HepG2 (cell line): ENCODE measurements around the gene ZBED3. TPM values are rescaled to one million over a fixed set of nuclear protein-coding genes. Genes with fewer than 3 reads are reported as not detected.

ENCODE experiments used
- ARNTL ChIP-seq: sonication (generic); formaldehyde crosslinking; IDR thresholded peaks from 2 replicates; pipeline ENCODE4 v1.4.0; 2020; ENCODE audit warnings: mild to moderate bottlenecking, missing genetic modification reagents
- CAMTA2 ChIP-seq: sonication (generic); formaldehyde crosslinking; IDR thresholded peaks from 2 replicates; pipeline ENCODE4 v1.4.0; 2020; ENCODE audit warnings: mild to moderate bottlenecking, missing genetic modification reagents, borderline replicate concordance
- CHD4 ChIP-seq: fragments of 200-600 bp; sonication (generic); IDR thresholded peaks from 2 replicates; pipeline ENCODE4 v1.7.0; 2017; ENCODE audit warnings: mild to moderate bottlenecking, low read length, borderline replicate concordance
- KDM4B ChIP-seq: sonication (generic); formaldehyde crosslinking; IDR thresholded peaks from 2 replicates; pipeline ENCODE4 v1.4.0; 2020; ENCODE audit warnings: missing genetic modification reagents
- MIER2 ChIP-seq: IDR thresholded peaks from 2 replicates; pipeline ENCODE4 v1.6.1; 2016; ENCODE audit warnings: missing biosample characterization, missing genetic modification reagents
- NKX3-1 ChIP-seq: sonication (generic); formaldehyde crosslinking; IDR thresholded peaks from 2 replicates; pipeline ENCODE4 v1.5.0; 2020; ENCODE audit warnings: missing genetic modification reagents
- PAX8 ChIP-seq: sonication (generic); formaldehyde crosslinking; IDR thresholded peaks from 2 replicates; pipeline ENCODE4 v1.8.0; 2022; ENCODE audit warnings: mild to moderate bottlenecking, missing genetic modification reagents, borderline replicate concordance
- PHF20 ChIP-seq: sonication (generic); formaldehyde crosslinking; IDR thresholded peaks from 2 replicates; pipeline ENCODE4 v1.5.0; 2020; ENCODE audit warnings: mild to moderate bottlenecking, missing genetic modification reagents
- POLR2AphosphoS2 ChIP-seq: IDR thresholded peaks from 2 replicates; pipeline ENCODE4 v1.6.1; 2011; ENCODE audit warnings: low read depth, low read length, improper control_type of control experiment
- RAD51 ChIP-seq: fragments of 450-650 bp; IDR thresholded peaks from 2 replicates; pipeline ENCODE4 v1.6.1; 2016; ENCODE audit warnings: borderline replicate concordance
- RELA ChIP-seq: sonication (generic); formaldehyde crosslinking; IDR thresholded peaks from 2 replicates; pipeline ENCODE4 v1.4.0; 2020; ENCODE audit warnings: missing genetic modification reagents
- REPIN1 ChIP-seq: sonication (generic); formaldehyde crosslinking; IDR thresholded peaks from 2 replicates; pipeline ENCODE4 v1.8.0; 2022; ENCODE audit warnings: missing genetic modification reagents, low read depth, mild to moderate bottlenecking, borderline replicate concordance
- SAP130 ChIP-seq: IDR thresholded peaks from 2 replicates; pipeline ENCODE4 v1.6.1; 2016; ENCODE audit warnings: low read depth
- SNAI1 ChIP-seq: sonication (generic); formaldehyde crosslinking; IDR thresholded peaks from 2 replicates; pipeline ENCODE4 v1.5.0; 2020; ENCODE audit warnings: mild to moderate bottlenecking, missing genetic modification reagents, borderline replicate concordance
- SYNCRIP ChIP-seq: fragments of 200-400 bp; formaldehyde crosslinking; IDR thresholded peaks from 2 replicates; pipeline ENCODE4 v1.6.1; 2018; ENCODE audit warnings: mild to moderate bottlenecking, low read depth, low read length; ENCODE audit not compliant: insufficient read depth
- THAP11 ChIP-seq: IDR thresholded peaks from 2 replicates; pipeline ENCODE4 v1.6.1; 2016; ENCODE audit warnings: missing biosample characterization, missing genetic modification reagents
- ZBTB42 ChIP-seq: sonication (generic); formaldehyde crosslinking; IDR thresholded peaks from 2 replicates; pipeline ENCODE4 v1.5.0; 2020; ENCODE audit warnings: mild to moderate bottlenecking, missing genetic modification reagents
- ZNF121 ChIP-seq: sonication (generic); formaldehyde crosslinking; IDR thresholded peaks from 2 replicates; pipeline ENCODE4 v1.5.0; 2020; ENCODE audit warnings: mild to moderate bottlenecking, missing genetic modification reagents
- ZNF354B ChIP-seq: sonication (generic); formaldehyde crosslinking; IDR thresholded peaks from 2 replicates; pipeline ENCODE4 v1.8.0; 2022; ENCODE audit warnings: mild to moderate bottlenecking, missing genetic modification reagents
- ZNF510 ChIP-seq: sonication (generic); formaldehyde crosslinking; IDR thresholded peaks from 2 replicates; pipeline ENCODE4 v1.4.0; 2020; ENCODE audit warnings: low read depth, mild to moderate bottlenecking, missing genetic modification reagents
- ZNF558 ChIP-seq: sonication (generic); formaldehyde crosslinking; IDR thresholded peaks from 2 replicates; pipeline ENCODE4 v1.9.0; 2022; ENCODE audit warnings: mild to moderate bottlenecking, missing genetic modification reagents, borderline replicate concordance
- ZNF589 ChIP-seq: sonication (generic); formaldehyde crosslinking; conservative IDR thresholded peaks from 2 replicates; pipeline ENCODE4 v1.8.0; 2022; ENCODE audit warnings: mild to moderate bottlenecking, moderate library complexity, missing genetic modification reagents
- ZNF83 ChIP-seq: sonication (generic); formaldehyde crosslinking; IDR thresholded peaks from 2 replicates; pipeline ENCODE4 v1.4.0; 2020; ENCODE audit warnings: missing genetic modification reagents, mild to moderate bottlenecking, borderline replicate concordance
- ZSCAN20 ChIP-seq: sonication (generic); formaldehyde crosslinking; IDR thresholded peaks from 2 replicates; pipeline ENCODE4 v1.4.0; 2020; ENCODE audit warnings: missing genetic modification reagents, mild to moderate bottlenecking, borderline replicate concordance
- polyA plus RNA-seq, 8 experiments: library from polyadenylated mRNA; depleted of rRNA in 3 of 8; stranded (reverse) in 7 of 8; unstranded in 1 of 8; fragments of >200 nt; fragmentation: Illumina TruSeq in 4 of 8; extraction: Trizol in 4 of 8; gene quantifications; 2 replicates each; pipeline versions ENCODE4 v1.2.1 to v1.2.3, GENCODE V29; 2011 to 2016; ENCODE audit warnings: low read depth in 4 of 8, missing spikeins in 1 of 8, mixed read lengths in 1 of 8; ENCODE audit not compliant: insufficient read depth in 1 of 8
- total RNA-seq, 5 experiments: library from RNA; depleted of rRNA; stranded (reverse); fragments of >200 nt; fragmentation: Illumina TruSeq; extraction: Trizol; gene quantifications; 2 replicates each; pipeline ENCODE4 v1.2.3, GENCODE V29; 2016; ENCODE audit warnings: low read depth in 1 of 5
- TF ChIP-seq, protein P1 (sequence below): sonication (generic); formaldehyde crosslinking; IDR thresholded peaks from 2 replicates; pipeline ENCODE4 v1.9.0; 2021; ENCODE audit warnings: missing genetic modification reagents, borderline replicate concordance
- TF ChIP-seq, protein P2 (sequence below): fragments of 450-650 bp; IDR thresholded peaks from 2 replicates; pipeline ENCODE4 v1.6.1; 2016
- TF ChIP-seq, protein P3 (sequence below): sonication (generic); formaldehyde crosslinking; IDR thresholded peaks from 2 replicates; pipeline ENCODE4 v1.5.1; 2020; ENCODE audit warnings: missing genetic modification reagents, mild to moderate bottlenecking, borderline replicate concordance

ZBED3 gene
- total and polyA plus RNA-seq, 2 of the 13 experiments (the other 11 are each of a cell fraction or from before 2014, with no cell fraction given), result 2.3 to 8.1 TPM

DNA sequence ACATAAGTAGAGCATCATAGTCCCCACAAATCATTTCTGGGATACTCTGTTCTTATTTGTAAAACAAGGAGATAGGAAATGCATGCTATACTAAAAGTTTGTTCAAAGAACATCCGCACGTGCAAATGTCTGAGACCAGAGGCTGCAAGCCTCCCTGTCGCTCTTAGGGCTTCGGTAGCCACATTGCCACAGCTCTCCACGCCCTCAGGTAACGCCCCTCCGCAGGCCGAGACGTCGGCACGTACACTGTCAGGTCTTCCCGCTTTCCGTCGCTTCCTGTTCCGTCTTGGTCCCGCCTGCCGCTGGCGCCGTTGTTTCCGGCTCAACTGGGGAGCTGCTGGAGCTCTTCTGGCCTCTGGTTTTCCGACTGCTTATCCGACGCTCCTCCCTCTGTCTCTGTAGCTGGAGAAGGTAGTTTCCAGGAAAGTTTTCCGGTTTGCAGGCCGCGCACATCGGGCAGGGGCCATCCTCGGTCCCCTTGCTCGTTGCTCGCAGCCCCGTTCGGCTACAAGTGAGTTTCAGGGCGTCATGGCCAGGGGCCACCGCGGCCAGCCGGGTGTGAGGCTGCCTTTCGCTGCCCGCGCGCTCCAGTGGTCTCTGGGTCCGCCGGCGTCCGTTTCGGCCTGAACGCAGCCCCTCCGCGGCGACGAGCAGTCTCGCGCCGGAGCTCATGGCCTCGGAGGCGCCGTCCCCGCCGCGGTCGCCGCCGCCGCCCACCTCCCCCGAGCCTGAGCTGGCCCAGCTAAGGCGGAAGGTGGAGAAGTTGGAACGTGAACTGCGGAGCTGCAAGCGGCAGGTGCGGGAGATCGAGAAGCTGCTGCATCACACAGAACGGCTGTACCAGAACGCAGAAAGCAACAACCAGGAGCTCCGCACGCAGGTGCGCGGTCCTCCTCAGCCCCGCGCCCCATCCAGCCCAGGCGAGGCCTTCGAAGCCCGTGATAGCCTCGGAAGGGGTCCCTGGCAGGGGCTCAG lies 56.7 kb downstream of the ZBED3 start, which contains the start of gene AGGF1 (continued):
- peak; percentile 18 for TF ChIP-seq RELA (CRISPR knock-in tag)
- peak; percentile 94; the same call in 1 of the 2 replicates for TF ChIP-seq REPIN1 (CRISPR knock-in tag)
- no peak for TF ChIP-seq ZBTB42 (CRISPR knock-in tag)
- TF ChIP-seq SYNCRIP, result no peak
- TF ChIP-seq ZNF83 (CRISPR knock-in tag), result peak; percentile 38; the same call in 1 of the 2 replicates
- TF ChIP-seq CHD4, result no peak
- no peak for TF ChIP-seq RAD51
- 0 out of 2 replicates have a peak, but pooled peaks have one; percentile 33 for TF ChIP-seq ZSCAN20 (CRISPR knock-in tag)
- peak; percentile 50 for TF ChIP-seq ARNTL (CRISPR knock-in tag)
- TF ChIP-seq ZNF121 (CRISPR knock-in tag), result no peak
- TF ChIP-seq KDM4B (CRISPR knock-in tag), result peak; percentile 39; the same call in 1 of the 2 replicates
- TF ChIP-seq, protein P1, sequence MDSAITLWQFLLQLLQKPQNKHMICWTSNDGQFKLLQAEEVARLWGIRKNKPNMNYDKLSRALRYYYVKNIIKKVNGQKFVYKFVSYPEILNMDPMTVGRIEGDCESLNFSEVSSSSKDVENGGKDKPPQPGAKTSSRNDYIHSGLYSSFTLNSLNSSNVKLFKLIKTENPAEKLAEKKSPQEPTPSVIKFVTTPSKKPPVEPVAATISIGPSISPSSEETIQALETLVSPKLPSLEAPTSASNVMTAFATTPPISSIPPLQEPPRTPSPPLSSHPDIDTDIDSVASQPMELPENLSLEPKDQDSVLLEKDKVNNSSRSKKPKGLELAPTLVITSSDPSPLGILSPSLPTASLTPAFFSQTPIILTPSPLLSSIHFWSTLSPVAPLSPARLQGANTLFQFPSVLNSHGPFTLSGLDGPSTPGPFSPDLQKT (CRISPR knock-in tag), result no peak
- TF ChIP-seq CAMTA2 (CRISPR knock-in tag), result peak; percentile 91
- TF ChIP-seq POLR2AphosphoS2, result no peak
- peak; percentile 83 for TF ChIP-seq NKX3-1
- TF ChIP-seq PHF20 (CRISPR knock-in tag), result peak; percentile 94
- TF ChIP-seq, protein P2, sequence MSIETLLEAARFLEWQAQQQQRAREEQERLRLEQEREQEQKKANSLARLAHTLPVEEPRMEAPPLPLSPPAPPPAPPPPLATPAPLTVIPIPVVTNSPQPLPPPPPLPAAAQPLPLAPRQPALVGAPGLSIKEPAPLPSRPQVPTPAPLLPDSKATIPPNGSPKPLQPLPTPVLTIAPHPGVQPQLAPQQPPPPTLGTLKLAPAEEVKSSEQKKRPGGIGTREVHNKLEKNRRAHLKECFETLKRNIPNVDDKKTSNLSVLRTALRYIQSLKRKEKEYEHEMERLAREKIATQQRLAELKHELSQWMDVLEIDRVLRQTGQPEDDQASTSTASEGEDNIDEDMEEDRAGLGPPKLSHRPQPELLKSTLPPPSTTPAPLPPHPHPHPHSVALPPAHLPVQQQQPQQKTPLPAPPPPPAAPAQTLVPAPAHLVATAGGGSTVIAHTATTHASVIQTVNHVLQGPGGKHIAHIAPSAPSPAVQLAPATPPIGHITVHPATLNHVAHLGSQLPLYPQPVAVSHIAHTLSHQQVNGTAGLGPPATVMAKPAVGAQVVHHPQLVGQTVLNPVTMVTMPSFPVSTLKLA, result 0 out of 2 replicates have a peak, but pooled peaks have one; percentile 27
- 0 out of 2 replicates have a peak, but pooled peaks have one; percentile 29 for TF ChIP-seq ZNF510 (CRISPR knock-in tag)
- peak; percentile 80; the same call in 1 of the 2 replicates for TF ChIP-seq ZNF558 (CRISPR knock-in tag)
- TF ChIP-seq SAP130 (CRISPR knock-in tag), result peak; percentile 90
- peak; percentile 92 for TF ChIP-seq THAP11
- peak; percentile 64 for TF ChIP-seq SNAI1
- peak; percentile 42; the same call in 1 of the 2 replicates for TF ChIP-seq MIER2 (CRISPR knock-in tag)
- 0 out of 2 replicates have a peak, but pooled peaks have one; percentile 64 for TF ChIP-seq ZNF589 (CRISPR knock-in tag)
- peak; percentile 66; the same call in 1 of the 2 replicates for TF ChIP-seq PAX8 (CRISPR knock-in tag)
- TF ChIP-seq, protein P3, sequence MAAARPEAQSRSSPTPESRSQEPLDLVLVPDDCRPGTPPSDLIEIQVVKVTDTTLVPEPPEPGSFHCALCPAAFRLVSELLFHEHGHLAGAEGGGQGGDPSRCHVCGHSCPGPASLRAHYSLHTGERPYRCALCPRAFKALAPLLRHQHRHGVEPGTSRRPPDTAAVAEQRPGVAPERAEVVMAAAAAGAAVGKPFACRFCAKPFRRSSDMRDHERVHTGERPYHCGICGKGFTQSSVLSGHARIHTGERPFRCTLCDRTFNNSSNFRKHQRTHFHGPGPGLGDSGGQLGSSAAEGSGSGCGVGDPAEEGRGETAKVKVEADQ (CRISPR knock-in tag), result no peak; the same call in 1 of the 2 replicates
- TF ChIP-seq ZNF354B (CRISPR knock-in tag), result peak; percentile 71; the same call in 1 of the 2 replicates
